K562 (cell line): ENCODE measurements around the gene HOXA7. TPM values are rescaled to one million over a fixed set of nuclear protein-coding genes. Genes with fewer than 3 reads are reported as not detected.

ENCODE experiments used
- ZFP1 ChIP-seq: fragments of 450-650 bp; formaldehyde crosslinking; IDR thresholded peaks from 2 replicates; pipeline ENCODE4 v1.4.0; 2020; ENCODE audit warnings: mild to moderate bottlenecking, mixed read lengths
- ZNF354B ChIP-seq: fragments of 250-450 bp; sonication (Bioruptor Pico); IDR thresholded peaks from 2 replicates; pipeline ENCODE4 v1.4.0; 2020
- polyA plus RNA-seq, 8 experiments: library from polyadenylated mRNA; depleted of rRNA in 4 of 8; stranded (reverse) in 5 of 8; unstranded in 3 of 8; fragments of >200 nt; fragmentation: Nextera tagmentation in 2 of 8; fragmentation: Illumina TruSeq in 1 of 8; extraction: Ambion mirVana in 2 of 8; extraction: Trizol in 1 of 8; gene quantifications; 2 replicates each; pipeline versions ENCODE4 v1.2.1 to v1.2.3, GENCODE V29; 2011 to 2014; ENCODE audit warnings: inconsistent platforms in 1 of 8, missing spikeins in 1 of 8
- total RNA-seq, 7 experiments: library from RNA; depleted of rRNA in 6 of 7; stranded (reverse); fragments of >200 nt in 6 of 7; fragmentation: Illumina TruSeq in 2 of 7; extraction: Trizol in 2 of 7; gene quantifications; 2 replicates each; pipeline versions ENCODE4 v1.2.1 to v1.2.3, GENCODE V29; 2011 to 2021; ENCODE audit warnings: low replicate concordance in 1 of 7
- TF ChIP-seq, protein P1 (sequence below): fragments of 200-600 bp; sonication (generic); IDR thresholded peaks from one replicate; pipeline ENCODE4 v1.6.1; 2012; ENCODE audit warnings: mild to moderate bottlenecking, low read depth, low read length, inconsistent platforms

Gene HOXA7
- total and polyA plus RNA-seq, 9 of the 15 experiments (the other 6 are each of a cell fraction or from before 2014, with no cell fraction given) = not detected

DNA sequence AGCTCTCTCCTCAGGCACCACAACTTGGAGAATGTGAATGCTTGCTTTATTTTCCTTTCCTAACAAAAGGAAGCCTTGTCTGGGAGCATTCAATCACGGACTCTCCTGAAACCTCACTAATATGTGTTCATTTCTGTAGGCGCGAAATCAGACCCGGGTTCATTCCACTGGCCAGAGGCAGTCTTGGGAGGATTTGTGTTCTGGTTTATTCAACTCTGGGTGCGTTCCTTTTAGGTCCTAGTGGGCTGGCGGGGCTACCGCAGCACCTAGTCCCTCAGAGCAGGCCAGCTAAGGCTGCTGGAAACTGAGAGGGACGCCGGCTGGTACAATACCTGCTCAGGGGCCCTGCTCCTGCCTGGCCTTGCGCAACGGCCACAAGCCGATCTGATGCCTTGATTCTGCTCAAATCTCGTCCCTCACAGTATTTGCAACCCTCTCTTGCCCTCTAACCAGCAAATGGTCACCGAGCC, 33.4 kb downstream of the HOXA7 start (continued):
- TF ChIP-seq, protein P1, sequence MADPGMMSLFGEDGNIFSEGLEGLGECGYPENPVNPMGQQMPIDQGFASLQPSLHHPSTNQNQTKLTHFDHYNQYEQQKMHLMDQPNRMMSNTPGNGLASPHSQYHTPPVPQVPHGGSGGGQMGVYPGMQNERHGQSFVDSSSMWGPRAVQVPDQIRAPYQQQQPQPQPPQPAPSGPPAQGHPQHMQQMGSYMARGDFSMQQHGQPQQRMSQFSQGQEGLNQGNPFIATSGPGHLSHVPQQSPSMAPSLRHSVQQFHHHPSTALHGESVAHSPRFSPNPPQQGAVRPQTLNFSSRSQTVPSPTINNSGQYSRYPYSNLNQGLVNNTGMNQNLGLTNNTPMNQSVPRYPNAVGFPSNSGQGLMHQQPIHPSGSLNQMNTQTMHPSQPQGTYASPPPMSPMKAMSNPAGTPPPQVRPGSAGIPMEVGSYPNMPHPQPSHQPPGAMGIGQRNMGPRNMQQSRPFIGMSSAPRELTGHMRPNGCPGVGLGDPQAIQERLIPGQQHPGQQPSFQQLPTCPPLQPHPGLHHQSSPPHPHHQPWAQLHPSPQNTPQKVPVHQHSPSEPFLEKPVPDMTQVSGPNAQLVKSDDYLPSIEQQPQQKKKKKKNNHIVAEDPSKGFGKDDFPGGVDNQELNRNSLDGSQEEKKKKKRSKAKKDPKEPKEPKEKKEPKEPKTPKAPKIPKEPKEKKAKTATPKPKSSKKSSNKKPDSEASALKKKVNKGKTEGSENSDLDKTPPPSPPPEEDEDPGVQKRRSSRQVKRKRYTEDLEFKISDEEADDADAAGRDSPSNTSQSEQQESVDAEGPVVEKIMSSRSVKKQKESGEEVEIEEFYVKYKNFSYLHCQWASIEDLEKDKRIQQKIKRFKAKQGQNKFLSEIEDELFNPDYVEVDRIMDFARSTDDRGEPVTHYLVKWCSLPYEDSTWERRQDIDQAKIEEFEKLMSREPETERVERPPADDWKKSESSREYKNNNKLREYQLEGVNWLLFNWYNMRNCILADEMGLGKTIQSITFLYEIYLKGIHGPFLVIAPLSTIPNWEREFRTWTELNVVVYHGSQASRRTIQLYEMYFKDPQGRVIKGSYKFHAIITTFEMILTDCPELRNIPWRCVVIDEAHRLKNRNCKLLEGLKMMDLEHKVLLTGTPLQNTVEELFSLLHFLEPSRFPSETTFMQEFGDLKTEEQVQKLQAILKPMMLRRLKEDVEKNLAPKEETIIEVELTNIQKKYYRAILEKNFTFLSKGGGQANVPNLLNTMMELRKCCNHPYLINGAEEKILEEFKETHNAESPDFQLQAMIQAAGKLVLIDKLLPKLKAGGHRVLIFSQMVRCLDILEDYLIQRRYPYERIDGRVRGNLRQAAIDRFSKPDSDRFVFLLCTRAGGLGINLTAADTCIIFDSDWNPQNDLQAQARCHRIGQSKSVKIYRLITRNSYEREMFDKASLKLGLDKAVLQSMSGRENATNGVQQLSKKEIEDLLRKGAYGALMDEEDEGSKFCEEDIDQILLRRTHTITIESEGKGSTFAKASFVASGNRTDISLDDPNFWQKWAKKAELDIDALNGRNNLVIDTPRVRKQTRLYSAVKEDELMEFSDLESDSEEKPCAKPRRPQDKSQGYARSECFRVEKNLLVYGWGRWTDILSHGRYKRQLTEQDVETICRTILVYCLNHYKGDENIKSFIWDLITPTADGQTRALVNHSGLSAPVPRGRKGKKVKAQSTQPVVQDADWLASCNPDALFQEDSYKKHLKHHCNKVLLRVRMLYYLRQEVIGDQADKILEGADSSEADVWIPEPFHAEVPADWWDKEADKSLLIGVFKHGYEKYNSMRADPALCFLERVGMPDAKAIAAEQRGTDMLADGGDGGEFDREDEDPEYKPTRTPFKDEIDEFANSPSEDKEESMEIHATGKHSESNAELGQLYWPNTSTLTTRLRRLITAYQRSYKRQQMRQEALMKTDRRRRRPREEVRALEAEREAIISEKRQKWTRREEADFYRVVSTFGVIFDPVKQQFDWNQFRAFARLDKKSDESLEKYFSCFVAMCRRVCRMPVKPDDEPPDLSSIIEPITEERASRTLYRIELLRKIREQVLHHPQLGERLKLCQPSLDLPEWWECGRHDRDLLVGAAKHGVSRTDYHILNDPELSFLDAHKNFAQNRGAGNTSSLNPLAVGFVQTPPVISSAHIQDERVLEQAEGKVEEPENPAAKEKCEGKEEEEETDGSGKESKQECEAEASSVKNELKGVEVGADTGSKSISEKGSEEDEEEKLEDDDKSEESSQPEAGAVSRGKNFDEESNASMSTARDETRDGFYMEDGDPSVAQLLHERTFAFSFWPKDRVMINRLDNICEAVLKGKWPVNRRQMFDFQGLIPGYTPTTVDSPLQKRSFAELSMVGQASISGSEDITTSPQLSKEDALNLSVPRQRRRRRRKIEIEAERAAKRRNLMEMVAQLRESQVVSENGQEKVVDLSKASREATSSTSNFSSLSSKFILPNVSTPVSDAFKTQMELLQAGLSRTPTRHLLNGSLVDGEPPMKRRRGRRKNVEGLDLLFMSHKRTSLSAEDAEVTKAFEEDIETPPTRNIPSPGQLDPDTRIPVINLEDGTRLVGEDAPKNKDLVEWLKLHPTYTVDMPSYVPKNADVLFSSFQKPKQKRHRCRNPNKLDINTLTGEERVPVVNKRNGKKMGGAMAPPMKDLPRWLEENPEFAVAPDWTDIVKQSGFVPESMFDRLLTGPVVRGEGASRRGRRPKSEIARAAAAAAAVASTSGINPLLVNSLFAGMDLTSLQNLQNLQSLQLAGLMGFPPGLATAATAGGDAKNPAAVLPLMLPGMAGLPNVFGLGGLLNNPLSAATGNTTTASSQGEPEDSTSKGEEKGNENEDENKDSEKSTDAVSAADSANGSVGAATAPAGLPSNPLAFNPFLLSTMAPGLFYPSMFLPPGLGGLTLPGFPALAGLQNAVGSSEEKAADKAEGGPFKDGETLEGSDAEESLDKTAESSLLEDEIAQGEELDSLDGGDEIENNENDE = no peak
- TF ChIP-seq ZFP1 (no peak), ZNF354B (CRISPR knock-in tag) (no peak)
